NCI-H146 treated with DMSO at 0.1 percent for 48 hours (cell line): ENCODE measurements around the gene CNTN4.

Source experiments
- DNase-seq: peaks from one replicate; lab custom pipeline; 2025; ENCODE audit not compliant: unreplicated experiment; lab: John Stamatoyannopoulos, UW

CNTN4 gene

DNA sequence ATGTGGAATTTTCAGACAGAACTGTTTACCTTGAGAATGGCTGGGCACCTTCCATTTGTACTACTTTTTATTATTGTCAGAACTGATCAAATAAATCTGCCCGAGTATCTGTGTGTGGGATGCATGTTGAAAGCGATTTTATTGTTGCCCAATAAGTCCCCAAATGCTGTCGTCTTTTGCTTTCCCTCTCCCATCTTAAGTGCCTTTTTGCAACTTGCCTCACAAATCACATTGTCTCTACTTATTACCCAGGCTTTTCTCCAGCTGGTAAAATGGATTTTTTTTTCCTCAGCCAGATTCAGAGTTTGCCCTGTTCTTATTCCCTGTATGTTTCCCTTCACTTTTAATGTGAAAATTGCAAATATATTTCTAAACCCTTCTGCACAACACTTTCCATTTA, 163.1 kb downstream of the CNTN4 start:
- no peak for DNase-seq

DNA sequence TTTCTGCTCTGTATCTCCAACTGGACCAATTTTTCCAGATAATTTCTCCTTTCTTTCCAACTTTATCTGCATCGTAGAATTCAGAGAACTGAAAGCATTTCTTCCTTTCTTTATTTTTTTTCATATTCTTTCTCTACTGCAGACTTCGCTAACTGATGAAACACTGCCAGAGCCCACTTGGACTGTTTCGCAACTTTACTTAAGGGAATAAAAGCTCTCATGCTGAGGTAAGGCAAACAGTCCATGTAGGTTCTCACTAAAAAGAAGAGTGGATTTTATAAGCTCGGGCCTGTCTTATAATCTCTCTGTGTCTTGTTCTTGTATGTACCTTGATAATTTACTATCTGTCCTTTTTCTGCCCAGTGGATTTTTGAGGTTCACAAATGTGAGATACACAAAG, 163.5 kb downstream of the CNTN4 start:
- DNase-seq: no peak

DNA sequence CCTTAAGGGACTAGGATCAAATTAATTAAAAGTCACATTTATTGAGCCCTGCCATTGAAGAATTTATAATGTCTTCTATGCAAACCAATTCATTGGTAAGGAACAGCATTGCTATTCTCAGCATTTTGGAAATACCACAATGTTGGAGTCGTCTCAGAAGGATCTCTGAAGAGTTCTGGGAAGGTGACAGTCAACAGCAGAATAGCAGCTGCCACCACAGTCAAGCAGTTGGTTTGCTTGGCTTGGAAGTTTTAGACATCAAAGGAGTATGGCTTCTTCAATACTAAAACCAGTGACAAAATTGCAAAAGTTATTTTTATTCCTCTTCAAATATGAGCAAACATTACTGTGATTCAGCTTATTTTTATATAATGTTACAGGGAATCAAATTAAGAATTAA, 167.9 kb downstream of the CNTN4 start:
- DNase-seq: no peak

DNA sequence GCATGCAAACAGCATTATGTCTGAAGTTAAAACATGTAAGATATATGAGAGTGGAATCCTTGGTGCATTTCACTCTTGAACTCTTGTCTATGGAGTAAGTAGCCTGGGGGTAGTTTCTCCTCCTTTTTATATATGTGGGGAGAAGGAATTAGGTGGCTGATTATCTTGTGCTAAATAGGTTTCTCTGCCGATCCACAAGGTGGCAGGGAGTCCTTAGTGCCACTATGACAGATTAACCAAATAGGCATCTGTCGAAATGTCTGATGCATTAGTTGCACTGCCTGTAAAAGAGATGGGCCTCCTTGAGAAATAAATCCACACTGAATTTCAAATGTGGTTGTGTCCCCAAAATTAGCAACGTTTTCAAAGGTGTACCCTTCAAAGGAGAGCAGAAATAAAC, 170.1 kb downstream of the CNTN4 start:
- DNase-seq: no peak

DNA sequence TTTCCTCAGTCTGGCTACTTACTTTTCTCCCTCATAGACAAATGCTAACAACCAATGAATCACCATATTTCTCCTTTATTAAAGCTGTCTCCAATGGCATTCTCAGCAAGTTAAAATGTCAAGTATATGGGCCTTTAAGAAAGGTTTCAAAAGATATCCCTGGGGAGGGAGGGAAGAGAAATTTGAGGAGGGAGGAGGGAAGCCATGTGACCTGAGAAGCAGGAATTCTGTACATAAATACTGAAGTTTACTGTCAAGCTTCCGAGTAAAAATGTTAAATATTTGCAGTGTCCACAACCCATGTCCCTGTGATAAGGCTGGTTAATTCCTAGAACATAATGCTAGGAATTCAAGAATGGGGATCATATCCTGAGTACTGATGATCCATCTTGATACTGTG, 175.9 kb downstream of the CNTN4 start:
- no peak for DNase-seq

DNA sequence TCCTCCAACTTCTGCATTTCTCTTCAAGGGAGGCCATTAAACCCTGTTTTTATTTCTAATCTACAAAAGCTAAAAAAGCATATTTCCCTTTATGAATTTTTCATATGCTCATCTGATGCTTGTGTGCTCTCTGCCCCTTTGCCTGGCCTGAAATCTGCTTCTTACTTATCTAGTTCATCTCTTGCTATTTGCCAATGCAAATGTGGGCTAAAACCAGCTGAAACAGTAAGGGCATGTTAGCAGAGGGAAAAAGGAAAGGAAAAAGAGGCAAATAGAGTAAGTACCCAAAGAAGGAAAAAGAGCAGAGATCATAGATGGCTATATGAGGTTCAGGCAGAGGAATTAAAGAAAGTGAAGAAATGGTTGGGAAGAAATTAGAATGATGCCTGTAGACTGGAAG, 185.2 kb downstream of the CNTN4 start:
- DNase-seq: no peak

DNA sequence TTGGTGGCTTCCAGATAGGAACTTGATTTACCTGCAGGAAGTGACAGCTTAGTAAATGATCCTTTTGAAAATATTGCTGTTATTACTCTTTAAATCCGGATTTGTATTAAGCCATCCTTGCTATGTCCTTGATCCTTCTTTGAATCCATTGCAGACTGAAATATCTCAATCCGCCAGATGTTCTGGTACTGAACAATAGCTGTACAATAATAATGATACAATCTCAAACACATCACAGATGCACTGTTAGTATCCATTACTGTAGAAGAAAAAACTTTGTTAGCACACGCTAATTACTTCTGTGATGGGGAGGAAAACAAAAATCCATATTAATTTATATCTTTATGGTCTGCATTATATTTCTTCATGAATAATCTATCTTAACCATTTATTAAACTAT, 202.3 kb downstream of the CNTN4 start:
- no peak for DNase-seq

DNA sequence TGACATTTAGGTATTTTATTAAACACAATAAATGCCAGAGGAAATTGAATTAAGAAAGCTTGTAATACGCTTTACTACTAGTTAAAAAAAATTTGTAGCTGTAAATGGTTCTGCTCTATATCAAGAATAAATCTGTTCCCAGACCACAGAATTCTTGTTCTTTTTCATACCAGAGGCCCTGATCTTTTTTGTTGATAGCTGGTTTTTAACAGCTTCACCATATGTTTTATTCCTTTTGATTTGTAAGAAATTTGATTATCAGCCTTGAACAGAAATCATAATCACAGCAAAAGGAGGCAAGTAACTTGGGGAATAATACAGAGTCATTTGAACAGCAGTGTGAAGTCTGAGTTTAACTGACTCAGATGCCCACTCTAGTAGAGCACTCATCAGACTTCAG, 202.7 kb downstream of the CNTN4 start:
- DNase-seq: no peak

DNA sequence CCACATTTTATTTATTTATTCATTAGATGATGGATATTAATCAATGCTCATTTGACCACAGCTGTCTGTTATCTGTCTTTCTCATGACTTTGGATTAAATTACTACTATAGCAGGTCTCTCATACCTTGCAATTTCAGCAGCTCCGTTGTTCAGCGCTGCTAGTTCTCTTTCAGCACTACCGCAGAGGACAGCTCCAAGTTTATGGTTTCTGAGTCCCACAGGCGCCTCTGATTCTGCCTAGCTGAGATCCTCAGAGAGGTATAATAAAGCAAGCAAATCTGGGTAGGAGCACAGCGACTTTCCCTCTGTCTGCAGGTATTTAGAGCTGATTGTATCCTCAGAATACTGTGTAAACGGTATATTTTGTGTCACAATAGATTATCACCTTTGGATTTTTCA, 204.9 kb downstream of the CNTN4 start:
- no peak for DNase-seq

DNA sequence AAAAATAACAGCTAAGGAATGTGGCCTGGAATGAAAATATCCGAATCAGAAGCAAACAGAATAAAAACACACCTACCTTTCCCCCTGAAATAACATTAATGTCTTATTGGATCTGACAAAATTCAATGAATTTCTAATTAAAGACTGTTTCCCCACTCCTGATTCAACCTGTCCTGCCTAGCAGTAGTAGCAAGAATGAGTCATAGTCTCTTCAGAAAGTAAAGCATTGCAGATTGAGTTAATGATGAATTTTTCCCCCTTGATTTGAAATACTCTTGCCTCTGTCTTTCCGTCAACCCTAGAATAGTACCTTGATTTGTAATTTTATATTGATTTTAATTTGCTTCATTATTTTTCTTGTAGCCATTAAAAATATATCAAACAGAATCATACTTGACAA, 212.4 kb downstream of the CNTN4 start:
- no peak for DNase-seq

DNA sequence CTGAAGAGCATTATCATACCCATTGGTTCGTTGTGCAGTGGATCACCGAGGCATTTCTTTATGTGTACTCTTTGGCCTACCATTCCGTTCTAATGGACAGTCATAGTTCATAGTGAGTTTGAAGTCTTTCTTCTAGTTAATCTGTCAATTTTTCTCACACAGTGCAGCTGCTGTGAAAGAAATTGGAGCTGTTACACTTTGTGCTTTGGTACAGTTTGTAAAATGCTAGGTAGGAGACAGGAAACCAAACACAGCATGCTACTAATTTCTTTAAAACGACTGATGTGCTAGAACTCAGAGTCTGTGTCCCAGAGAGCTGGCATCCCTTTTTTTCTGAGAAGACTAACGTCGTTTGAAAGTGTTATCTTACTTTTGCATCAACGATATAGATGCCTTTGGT, 218.9 kb downstream of the CNTN4 start:
- no peak for DNase-seq

DNA sequence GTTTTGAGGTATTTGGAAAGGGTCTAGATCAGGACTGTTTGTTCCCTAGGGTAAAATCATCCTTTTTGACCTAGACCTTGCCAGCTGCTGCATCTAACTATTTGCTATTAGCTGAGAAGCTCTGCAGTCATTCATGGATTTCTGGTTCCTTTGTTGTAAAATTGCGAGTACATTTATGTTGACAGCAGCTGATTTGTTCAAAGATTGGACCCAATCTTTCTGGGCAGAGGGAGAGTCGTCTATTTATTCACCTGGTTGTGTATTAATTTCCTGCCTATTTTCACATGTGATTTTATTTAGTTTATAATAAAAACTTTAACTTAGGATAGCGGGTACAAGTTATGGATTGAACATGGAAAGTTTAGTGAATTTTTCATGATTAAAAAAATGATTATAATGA, 236.3 kb downstream of the CNTN4 start:
- peak; percentile 59 for DNase-seq

DNA sequence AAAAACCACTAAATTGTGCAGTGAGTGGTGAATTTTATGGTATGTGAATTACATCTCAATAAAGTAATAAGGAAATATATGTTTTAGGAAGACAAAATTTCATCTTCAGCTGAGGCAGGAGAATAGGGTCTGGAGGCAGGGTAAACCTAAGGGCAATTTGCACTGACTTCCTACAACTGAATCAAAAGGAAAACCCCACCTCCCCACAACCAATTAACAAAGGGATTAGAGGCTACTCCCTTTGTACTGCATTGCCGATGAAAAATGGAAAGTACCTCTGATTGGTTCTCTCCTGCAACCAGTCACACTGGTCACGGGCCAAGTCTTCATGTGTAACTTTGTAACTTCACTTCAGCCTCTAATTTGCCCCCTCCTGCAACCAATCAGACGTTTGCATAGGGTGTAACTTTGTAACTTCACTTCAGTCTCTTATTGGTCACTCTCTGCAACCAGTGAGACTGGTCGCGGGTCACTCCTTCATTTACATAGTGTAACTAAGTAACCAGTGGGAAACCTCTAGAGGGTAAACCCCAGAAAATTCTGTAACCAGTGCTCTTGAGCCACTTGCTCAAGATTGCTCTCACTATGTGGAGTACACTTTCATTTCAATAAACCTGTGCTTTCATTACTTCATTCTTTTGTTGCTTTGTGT, 244.5 kb downstream of the CNTN4 start:
- no peak for DNase-seq

DNA sequence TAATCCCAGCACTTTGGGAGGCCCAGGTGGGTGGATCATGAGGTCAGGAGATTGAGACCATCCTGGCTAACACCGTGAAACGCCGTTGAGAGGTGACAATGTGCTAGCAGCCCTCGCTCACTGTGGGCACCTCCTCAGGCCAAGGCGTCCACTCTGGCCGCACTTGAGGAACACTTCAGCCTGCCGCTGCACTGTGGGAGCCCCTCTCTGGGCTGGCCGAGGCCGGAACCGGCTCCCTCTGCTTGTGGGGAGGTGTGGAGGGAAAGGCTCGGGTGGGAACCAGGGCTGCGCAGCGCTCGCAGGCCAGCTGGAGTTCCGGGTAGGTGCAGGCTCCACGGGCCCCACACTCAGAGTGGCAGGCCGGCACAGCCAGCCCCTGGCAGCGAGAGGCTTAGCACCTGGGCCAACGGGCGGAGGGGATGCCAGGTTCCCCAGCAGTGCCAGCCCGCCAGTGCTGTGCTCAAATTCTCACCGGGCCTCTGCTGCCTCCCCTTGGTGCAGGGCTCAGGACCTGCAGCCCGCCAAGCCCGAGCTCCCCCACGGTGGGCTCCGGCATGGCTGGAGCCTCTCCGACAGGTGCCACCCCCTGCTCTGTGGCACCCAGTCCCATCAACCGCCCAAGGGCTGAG, 253.6 kb downstream of the CNTN4 start:
- DNase-seq: no peak

DNA sequence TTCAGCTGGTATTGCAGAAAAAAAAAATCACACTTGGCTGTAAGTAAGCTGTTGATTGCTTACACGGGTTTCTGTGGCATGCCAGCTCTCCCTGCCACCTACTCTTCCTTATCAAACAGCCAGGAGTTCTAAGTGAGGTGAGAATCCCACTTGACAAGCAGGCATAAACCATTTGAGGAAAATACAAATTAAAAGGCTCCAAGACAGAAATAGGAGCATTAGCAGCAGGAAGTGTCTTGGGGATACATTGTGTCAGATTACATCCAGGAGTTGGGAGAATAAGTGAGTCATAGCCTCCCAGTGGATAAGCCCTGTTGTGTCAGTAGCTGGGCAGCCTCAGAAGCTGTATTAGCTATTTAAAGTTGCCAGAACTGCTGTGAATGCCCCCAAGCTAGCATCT, 256.0 kb downstream of the CNTN4 start:
- DNase-seq: peak; percentile 11

DNA sequence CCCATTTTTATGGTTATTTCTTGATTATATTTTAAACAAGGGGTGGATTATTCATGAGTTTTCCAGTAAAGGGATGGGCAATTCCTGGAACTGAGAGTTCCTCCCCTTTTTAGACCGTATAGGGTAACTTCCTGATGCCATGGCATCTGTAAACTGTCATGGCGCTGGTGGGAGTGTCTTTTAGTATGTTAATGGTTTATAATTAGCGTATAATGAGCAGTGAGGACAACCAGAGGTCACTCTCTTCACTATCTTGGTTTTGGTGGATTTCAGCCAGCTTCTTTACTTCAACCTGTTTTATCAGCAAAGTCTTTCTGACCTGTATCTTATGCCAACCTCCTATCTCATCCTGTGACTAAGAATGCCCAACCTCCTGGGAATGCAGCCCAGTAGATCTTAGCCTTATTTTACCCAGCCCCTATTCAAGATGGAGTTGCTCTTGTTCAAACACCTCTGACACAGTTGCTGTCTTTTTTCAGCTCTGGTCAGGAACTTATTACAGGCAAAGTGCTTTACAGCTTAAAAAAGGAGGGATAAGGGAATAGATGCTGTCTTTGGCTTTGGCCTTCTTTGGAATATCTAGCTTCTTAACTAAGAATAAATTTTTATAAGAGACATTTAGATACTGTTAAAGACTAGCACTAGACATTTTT, 257.8 kb downstream of the CNTN4 start:
- no peak for DNase-seq

DNA sequence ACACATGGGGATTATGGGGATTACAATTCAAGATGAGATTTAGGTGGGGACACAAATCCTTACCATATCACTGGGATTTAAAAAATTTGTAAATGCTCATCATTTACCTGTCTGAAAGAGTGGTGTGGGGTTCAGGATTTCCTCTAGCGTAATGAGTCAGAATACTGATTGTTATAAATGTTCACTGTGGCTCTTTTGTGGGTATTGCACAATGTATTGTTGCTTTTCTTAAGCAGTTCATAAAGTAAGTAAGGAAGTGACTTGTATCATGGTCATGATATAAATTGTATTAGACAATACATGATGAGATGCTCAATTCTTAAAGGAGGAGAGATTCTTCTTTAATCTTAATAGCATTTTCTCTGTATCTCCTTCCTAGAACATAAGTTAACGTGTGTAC, 262.1 kb downstream of the CNTN4 start:
- no peak for DNase-seq

DNA sequence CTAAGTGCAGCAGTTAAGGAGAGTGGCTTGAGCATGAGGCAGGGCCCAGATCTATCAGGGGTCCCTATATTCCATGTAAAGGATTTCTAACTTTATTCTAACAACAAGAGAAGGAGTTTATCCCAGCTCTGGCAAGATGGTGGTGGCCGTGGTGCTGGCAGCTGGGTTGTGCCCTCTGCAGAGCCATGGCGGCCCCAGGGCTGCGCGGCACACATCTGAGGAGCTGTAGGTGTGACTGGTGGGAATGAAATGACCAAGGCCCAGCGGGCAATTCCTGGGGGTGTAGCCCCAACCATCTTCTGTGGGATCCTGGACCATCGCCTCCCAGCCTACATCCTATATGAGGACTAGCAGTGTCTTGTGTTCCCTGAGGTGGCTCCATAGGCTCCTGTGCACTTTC, 263.5 kb downstream of the CNTN4 start:
- DNase-seq: no peak

DNA sequence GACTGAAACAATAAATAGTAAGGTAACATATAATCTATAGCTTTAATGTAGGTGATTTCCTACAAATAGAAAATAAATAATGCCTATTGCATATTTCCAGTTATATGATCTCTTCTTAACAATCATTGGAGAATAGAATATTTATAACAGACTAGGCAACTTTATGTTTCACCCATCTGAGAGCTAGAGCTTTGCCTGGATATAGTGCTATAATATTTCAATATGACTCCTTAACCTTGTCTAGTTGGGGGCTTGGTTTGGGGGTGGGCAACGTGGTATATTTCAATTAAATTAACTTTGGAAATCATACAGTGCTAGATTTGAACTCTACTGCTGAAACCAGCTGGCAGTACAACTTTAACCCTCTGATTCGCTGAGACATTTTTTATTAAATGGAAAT, 265.2 kb downstream of the CNTN4 start:
- DNase-seq: no peak

DNA sequence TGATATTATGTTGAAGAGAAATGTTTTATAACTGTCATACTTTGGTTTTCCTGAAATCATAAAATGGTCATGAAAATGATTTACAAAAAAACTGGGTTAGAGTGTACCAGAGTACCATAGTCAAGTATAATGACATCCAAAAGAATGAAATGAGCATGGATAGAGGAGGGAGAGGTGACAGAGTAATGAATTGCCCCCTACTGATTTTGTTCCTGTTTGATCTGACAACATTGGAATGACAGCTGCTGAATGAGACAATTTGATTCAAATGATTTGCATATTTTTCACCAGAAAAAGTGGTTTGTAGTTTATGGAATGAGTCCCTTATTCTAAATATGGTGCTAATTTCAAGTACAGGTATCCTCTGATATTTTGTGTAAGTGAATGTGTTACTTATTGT, 271.7 kb downstream of the CNTN4 start:
- DNase-seq: no peak

DNA sequence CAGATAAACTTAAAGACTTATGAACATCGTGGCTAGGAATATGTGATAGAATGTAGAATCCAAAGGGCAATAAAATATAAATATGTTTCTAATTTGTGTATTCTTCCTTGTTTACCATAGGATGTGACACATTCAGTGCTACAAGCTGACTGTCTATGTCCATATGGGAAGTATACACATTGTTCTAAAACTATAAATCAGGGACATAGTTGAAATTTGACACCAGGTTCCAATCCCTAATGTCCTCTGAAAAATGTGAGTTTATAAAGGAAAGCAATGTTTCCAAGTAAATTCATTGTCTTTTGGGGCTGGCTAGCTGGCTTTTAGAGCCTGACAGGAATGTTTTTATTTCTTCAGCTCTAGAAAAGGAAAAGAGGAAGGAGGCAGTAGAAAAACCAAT, 273.6 kb downstream of the CNTN4 start:
- DNase-seq: no peak

DNA sequence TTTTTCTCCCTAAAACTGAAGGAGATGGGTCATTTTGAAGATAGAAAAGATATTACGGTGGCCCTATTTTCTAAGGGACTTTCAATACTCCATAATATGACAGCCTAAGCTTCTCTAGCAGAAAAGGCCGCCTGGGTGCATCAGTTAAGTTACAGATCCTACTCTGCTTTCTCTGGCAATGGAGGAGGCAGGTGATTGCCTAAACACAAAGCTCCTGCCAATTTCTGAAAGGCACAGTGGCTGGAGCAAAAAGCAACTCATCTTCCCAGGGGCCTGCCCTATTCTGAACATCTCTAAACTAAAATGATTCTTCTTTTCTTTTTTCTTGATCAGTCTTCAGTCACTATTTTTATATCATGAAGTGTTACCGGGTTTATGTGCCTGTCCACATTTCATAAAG, 276.7 kb downstream of the CNTN4 start:
- no peak for DNase-seq

DNA sequence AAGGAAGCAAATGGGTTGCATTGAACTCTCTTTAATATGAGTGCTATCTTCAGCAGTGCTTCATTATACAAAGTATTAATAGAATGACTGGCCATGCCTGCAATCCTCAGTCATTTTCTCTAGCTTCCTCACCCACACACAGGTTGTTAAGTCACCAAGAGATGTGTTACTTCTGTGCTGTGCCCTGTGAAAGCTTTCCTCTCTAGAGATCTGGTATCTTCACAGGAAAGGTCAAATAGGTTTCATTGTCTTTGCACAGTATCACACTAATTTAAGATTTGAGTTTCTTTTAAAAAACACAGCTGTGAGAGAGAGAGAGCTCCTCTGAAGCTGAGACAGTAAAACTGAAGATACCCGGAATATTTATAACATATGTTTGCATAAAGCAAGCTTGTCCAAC, 278.6 kb downstream of the CNTN4 start:
- no peak for DNase-seq
